Stimulated activated CD4-positive, alpha-beta T cell treated with anti-CD3 and anti-CD28 coated beads, Interleukin-1b, Interleukin-23, amount 100 ng/mL, for 1 hour (primary cell): ENCODE results near the gene RIMS4.

Source experiments
- DNase-seq, 2 donors: peaks; one replicate each; pipeline ENCODE4 v3.0.0-alpha.2; 2020; ENCODE audit warnings: low read depth in 2 of 2

The RIMS4 gene

DNA sequence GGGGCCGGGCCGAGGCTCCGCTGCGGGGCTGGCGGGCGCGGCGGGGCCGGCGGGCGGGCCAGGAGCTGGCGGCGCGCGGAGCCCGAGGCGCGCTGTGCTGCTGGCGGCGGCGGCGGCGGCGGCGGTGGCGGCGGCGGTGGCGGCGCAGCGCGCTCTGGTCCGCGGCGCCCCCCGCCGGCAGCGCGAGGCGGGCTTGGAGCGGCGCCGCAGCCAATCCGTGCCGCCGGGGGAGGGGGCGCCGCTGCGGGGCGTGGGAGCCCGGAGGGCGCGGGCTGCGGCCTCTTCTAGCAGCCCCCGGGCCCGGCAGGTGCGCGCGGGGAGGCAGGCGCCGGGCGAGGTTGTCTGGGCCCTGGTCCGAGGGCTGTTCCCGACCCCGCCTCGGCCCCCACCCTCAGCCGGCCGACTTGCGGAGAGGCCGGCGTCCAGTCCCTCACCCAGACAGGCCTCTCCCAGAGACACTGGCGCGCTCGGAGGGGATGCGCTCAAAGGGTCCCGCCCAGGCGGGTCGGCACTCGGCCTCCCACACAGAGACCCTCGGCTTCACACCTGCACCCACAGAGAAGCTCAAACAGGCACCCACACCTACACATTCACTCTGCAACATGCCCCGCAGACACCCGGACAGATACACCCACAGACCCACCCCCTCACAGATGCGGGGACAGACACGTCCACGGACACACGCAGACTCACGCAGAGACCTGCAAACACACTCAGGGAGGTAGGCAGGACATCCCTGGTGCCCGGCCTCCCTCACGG is at the start of gene RIMS4:
TSS of gene RIMS4 (minus strand) at position 156 of the 759 bp plus-strand sequence. CDS start 275 bp downstream, outside the sequence.
- DNase-seq, result no peak

DNA sequence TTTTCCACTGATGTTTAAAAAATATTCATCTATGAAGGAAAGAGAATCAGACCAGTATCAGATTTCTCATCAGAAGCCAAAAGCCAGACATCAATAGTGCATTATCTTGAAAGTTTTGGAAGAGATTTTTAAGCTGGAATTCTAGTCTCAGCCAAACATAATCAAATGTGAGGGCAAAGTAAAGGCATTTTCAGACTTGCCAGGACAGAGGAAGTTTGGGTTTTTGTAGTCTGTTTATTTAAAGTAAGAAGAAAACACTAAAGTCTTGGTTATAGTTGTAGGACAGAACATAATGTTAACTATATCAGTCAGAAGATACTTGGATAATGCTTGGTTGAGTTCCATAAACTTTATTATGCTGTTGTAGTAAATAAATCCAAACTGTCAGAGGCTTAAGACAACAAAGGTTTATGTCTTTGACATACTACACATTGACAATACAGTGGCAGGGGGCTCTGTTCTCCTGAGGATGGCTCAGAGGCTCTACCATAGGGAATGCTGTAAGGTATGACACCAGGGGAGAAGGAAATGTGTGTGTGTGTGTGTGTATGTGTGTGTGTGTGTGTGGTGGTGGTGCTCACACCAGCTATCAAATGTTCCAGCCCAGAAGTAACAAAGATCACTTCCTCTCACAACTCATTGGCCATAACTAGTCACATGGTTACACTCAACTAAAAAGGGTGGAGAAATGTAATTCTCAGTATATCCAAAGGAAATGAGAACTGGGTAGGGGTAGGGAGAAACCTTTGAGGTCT is 48.4 kb upstream of the RIMS4 start:
- no peak for DNase-seq

DNA sequence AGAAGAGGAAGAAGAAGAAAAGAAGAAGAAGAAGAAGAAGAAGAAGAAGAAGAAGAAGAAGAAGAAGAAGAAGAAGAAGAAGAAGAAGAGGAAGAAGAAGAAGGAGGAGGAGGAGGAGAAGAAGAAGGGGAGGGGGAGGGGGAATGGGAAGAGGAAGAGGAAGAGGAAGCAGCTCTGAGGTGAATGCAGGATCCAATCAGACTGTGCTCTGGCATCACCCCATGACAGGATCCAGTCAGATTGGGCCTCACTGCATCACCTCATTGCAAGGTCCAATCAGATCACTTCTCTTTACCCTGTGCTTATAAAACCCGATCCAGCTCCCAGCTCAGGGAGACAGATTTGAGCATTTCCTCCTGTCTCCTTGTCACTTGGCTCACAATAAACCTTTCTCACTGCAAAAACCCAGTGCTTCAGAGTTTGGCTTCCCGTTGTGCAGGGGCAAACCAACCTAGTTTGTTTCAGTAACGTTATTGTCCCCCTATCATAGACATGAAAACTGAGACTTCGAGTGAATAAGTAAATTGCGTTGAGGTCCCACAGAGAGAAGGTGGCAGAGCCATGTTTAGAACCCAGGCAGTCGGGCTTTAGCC is 46.6 kb upstream of the RIMS4 start:
- no peak for DNase-seq

DNA sequence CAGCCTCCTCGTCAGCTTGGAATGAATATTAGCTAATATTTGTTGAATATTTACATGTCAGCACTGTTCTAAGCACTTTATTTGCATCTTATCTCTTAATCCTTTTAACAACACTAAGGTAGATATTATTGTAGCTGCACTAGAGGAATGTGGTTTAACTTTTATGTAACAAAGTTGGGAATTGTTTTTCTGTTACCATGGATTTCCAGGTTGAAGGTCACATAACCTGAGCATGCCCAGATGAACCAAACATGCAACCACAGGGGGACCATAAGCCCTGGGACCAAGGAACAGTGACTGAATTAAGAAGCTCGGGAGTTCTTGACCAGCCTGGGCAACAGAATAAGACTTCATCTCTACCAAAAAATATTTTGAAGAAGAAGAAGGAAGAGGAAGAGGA is 46.1 kb upstream of the RIMS4 start:
- no peak for DNase-seq

DNA sequence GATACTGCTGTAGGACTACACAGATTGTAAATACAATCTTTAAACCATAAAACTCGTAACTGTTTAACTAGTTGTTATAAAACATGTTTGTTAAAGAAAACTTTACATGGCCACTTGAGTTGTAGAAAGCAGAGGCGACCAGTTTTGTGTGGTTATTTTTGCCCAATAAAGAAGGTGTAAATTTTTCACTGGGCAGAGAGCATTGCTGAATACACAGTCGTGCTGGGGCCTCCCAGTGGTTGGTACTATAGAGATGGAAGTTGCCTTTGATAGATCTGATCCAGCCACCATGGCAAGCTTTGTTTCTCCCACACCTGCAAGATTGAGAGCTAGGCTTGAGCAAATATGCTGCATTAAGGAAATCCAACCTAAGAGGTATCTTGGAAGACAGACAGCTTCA is 41.2 kb upstream of the RIMS4 start:
- DNase-seq, result no peak

DNA sequence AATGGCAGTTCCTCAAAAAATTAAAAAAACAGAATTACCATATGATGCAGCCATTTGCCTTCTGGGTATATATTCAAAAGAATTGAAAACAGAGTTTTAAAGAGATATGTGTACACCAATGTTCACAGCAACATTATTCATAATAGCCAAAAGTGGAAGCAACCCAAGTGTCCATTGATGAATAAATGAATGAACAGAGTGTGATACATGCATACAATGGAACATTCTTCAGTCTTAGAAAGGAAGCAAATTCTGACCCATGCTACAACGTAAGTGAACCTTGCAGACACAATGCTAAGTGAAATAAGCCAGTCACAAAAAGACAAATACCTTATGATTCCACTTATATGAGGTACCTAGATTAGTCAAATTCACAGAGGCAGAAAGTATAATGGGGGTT is 40.5 kb upstream of the RIMS4 start:
- no peak for DNase-seq

DNA sequence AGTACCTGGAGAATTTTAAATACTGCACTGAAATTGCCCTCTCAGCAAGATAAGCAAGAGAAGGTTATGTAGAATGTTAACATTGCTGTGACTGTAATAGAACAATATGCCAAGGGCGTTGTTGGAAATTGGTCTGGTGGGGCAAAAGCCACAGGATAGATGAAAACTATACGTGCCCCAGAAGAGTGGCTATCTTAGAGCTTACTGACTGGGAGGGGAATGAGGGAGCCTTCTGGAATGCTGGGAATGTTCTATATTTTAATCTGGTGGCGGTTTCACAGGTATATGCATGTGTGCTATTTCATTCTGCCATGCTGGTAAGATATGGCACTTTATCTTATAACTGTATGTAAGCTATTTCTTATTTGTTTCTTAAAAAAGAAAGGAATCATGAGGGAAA is 39.9 kb upstream of the RIMS4 start:
- no peak for DNase-seq

DNA sequence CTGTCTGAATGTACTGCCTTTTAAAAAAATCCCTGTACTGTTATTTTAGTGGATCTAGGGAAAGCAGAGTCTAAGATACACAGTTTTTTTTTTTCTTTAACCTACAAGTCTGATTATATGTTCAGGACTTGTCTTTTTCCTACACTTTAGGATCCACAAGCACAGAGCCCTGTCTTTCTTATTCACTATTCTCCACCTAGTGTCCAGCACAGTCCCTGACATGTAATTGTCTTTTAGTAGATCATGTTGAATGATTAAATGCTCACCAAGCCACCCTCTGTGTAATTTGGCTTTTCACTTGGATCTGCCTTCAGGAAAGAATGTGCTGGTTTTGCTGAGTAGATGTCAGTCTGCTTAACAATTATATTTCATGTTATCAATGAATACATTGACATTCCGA is 39.4 kb upstream of the RIMS4 start:
- DNase-seq, result no peak

DNA sequence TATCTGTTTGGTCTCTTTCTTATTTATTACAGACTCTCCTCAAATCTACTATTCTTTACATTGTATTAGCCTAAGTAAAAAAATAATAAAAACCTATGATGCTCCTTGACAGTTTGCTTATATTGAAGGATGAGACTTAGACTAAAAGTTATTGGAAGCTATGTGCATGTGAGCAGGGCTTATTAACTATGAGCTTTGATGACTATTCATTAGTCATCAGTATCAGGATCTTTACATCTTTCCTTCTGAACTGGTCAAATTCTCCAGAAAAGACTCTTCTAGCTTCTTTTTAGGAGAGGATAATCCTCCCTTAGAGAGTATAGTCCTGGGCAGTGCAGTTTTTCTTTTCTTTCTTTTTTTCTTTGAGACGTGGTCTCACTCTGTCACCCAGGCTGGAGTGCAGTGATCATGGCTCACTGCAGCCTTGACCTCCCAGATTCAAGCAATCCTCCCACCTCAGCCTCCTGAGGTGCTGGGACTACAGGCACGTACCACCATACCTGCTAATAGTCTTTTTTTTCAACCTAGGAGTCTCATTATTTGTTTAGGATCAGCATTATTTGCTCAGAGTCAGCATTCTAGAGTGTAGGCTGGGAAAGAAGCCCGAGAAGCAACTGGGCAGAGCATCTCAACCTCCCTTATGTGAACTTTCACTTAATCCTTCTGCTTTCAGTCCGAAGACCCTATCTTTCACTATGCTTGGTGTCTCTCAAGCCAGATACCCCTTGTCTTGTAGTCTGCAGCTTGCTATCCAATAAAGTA is 38.1 kb upstream of the RIMS4 start:
- no peak for DNase-seq

DNA sequence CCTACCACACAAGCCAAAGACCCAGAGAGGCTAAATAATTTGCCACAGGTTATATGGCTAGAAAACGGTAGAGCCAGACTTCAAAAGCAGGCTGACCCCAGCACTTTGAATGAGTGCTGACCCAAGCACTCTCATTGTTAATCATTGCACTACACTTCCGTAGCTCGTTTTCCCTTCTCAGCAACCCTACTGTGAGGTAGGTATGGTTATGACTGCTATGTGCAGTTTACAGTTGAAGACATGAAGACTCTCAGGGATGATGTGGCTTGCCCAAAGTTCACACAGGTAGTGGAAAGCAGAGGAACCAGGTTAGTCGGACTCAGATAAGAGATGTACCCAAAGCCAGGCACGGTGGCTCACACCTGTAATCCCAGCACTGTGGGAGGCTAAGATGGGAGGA is 33.5 kb upstream of the RIMS4 start:
- DNase-seq, result no peak

DNA sequence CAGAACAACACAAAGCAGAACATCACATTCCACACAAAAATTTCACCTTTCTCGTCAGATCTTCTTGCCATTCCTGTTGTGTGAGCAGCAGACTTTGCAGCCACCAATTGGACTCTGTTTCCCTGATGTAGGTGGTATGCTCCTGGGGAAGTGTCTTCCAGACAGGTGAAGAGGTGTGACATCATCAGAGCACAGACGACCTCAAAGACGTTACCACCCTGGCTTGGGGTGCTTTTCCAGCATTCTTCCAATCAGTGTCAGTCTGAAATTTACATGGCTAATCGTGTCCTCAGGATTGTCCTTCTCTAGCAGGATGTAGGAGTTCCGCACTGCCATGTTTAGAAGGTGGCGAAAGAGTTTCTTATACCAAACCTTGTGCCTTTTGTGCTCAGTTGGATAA is 31.6 kb upstream of the RIMS4 start:
- DNase-seq, result no peak

DNA sequence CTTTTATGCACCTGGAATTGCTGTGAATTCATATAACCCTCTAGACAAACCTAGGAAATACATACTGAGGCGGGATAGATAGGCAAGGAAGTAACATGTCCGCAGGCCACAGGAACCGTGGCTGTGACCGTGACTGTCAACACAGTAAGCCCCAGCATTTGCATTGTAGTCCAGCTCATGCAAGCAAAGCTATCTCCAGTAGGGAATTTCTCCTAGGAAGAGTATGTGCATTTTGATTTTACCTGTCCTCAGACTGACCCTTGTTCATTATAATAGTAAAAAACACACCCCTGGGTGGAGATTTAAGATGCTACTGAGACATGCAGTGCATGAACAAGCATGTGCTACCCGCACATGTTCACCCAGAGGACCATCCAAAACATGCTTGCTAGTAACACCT is 30.5 kb upstream of the RIMS4 start:
- no peak for DNase-seq

DNA sequence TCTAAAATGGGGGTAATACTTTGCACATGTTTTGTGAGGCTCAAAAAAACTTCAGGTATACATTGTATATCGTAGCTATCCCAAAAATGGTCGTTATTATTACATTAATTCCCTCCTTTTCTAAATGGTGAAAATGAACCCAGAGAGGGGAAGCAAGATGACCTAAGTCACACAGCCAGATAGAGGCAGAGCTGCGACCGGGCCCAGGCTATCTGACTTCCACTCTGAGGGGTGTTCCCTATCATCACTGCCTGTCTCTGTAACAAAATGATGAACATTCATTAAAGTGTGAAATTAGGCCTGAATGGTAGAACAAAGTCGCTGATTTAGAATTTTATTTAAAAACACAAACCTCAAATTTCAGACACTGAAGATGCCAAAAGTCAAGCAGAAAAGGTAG is 29.1 kb upstream of the RIMS4 start:
- no peak for DNase-seq

DNA sequence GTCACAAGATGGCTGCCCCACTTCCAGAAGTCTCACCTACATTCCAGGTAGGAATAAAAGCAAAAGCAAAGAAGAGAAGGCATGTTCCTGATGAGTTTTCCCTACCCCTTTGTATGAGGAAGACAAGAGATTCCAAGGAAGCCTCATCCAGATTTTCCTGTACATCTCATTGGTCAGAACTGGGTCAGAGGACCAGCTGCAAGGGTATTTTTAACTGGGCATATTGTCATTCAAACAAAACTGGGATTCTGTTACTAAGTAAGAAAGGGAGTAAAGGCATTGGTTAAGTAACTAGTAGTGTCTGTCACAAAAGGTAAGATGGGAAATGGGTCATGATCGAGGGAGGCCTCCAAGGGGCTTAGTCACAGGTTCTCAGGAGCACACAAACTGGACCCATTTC is 28.2 kb upstream of the RIMS4 start:
- no peak for DNase-seq

DNA sequence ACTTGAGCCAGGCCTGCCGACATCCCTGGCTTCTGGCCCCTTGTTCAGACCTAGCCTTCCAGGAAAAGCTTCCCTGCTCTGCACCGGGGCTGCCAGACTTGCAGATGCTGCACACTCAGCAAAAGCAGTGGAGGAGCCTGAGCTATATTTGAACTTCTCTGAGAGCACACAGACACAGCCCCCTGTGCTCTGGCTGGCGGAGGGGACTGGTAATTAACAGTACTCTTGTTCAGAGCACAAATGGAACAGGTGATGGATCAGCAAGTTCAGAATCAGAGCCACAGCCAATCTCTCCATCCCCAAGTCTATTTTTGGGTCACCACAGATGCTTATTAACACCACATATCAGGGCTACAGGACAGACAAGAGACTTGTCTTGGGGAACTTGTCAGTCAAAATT is 27.6 kb upstream of the RIMS4 start:
- no peak for DNase-seq

DNA sequence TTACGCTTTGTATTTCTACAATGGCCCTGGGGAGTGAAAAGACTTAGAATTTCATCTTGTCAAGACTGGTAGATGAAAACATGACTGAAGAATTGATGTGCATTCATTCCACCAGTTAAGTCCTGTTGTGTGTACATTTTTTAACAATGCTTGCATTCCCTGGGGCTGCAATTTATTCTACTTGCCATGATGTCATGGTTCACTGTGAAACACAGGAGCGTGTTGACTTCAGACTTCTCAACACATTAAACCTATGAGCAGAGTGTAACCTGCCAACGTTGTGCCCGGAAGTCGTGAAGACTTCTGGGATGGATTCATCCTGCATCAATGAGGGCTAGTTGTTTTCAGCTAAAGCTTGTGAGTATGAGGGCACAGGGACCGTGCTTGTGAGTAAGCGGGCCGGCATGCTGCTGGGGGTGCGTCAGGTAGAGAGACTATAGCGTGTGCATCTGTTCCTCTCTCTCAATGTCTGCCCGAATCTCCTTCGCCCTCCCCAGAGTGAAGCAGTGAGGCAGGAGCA is 26.3 kb upstream of the RIMS4 start:
- DNase-seq, result no peak

DNA sequence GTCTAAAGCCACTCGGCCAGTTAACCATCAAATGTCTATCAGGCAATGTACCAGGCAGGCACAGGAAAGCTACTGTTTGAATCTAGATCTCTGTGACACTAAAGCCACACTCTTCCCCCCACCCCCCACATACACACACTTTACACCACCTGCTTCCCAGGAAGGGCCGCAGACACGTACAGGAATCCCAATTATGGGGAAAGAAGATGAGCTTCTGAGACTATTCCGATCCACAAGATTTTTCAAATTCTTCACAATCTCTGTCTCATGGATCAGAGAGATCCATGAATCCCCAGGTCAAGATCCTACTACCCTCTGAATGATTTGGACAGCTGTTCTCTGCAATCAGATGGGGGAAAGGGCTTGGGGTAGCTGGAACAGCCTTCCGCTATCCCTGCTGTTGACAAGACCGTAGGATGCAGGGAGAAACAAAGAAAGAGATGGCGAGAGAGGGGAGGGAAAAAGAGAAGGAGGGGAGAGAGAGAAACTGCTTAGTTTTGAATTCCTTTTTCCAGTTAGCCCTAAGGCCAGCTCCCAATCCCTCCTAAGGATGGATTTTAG is 25.4 kb upstream of the RIMS4 start:
- DNase-seq, result no peak

DNA sequence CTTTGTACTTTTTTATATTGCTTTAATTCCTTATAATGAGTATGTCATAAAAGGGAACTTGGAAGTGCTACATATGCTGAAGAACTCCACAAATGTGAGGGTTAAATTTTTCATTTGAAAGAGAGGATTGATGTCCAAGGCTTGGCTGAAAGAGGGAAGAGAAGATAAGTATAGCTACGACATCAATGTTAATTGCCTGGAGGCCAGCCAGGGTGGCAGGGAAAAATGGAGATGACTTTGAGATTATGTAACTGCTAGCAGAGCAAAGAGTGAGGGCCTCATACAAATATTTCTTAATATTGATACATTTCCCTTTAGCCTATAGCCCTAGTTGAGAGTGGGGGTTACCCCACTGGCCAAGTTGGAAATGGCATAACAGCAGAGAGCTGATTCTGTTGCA is 24.8 kb upstream of the RIMS4 start:
- DNase-seq, result no peak

DNA sequence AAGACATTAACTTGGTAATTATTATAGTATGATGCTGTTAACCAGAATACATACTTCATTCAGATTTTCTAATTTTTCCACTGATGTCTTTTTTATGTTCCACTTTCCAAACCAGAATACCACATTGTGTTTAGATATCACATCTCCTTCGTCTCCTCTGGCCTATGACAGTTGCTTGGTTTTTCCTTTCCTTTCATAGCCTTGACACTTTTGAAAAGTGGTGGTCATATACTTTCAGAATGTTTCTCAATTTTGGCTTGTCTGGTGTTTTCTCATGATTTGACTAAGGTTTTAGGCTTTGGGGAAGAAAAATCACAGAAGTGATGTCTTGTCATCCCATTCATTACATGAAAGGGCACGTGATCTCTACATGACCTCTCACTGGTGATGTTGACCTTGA is 24.3 kb upstream of the RIMS4 start:
- no peak for DNase-seq

DNA sequence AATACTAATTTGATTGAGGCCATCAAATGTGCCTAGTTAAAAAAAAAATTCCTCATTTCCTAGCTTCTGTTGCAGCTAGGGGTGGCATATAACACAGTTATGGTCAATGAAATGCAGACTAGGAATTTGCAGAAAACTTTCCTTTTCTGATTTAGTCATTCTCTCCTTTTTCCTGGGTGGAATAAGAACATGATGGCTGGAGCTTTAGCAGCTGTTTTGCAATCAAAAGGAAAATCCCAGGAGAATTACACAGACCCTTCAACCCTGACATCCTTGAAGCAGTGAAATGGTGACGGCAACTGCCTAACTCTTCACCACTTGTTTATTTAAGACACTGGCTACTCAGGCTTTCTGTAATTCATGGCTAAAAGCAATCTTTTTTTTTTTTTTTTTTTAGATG is 23.1 kb upstream of the RIMS4 start:
- no peak for DNase-seq

DNA sequence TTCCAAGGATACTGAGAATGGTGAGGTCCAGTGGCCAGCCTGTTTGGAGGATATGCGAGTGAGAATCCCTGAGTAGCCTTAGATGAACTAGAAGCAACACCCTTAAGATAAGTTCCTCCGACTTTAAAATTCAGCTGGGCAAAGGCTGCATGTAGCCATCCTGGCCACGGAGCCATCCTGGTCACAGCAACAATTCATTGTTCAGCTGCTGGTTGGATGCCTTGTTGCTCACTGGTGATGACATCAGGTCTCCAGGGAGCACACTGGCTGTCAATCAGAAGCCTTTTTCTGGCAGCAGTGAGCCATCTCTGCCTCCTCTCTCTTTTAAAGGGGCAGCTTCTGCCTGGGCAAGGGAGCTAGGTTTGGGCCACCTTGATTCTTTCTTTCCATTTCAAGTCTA is 22.4 kb upstream of the RIMS4 start:
- no peak for DNase-seq

DNA sequence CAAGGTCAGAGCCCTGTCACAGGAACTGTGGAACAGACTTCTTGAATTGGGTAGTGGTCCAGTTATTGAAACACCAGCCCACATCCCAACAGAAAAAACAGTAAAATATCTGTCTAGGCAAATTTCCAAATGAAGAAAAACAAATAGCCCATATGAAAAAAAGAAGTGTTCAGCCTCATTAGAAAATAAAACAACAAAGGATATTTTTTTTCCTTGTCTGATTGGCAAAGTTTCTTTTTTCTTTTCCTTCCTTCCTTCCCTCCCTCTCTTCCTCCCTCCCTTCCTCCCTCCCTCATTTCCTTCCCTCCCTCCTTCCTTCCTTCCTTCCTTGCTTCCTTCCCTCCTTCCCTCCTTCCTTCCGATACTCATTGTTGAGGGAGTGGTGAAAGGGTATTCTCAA is 20.6 kb upstream of the RIMS4 start:
- DNase-seq, result no peak
